ENCODE results near the gene CRACR2A. TPM values are rescaled to one million over a fixed set of nuclear protein-coding genes. Genes with fewer than 3 reads are reported as not detected.

CRACR2A gene
- total and polyA plus RNA-seq, 4 donors, result 1.4 to 10.2 (median 5.5) TPM

DNA sequence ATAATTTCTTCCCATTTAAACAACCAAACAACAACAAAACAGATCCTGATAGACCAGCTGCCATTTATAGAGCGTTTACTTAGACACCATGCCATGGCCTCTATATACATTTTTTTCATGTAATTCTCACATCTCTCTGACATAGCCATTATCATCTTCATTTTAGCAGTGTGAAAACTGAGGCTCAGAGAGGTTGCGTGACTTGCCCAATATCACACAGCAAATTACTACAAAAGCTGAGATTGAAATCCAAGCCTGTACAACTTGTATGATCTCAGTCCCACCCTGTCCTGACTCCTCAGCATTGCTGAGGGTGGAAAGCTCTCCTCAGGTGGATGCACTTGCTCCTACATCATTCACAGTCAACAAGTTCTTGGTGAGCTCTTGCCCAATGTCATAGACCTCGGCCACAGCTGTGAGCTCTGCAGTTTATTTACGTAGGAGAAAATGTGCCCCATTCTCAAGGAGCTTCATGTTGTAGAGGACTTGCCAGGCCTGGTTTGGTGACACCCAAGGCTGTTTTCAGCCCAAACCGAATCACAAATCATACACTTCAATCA, 55.5 kb downstream of the CRACR2A start:
- no peaks in the 10 kb centered on the region for H3K27me3 ChIP-seq (ENCODE audit: control insufficient read depth in 3 of 3, insufficient read depth in 3 of 3, low read length in 2 of 3)
- no peaks in the 10 kb centered on the region for H3K9me3 ChIP-seq (ENCODE audit: control insufficient read depth in 4 of 4, insufficient read depth in 3 of 4, low read length in 3 of 4)
- no peak for ATAC-seq (ENCODE audit: insufficient read depth, low FRiP score)
- H3K36me3 ChIP-seq (ENCODE audit: control insufficient read depth in 4 of 4, insufficient read depth in 4 of 4, low read length in 4 of 4), result no peaks in the 10 kb centered on the region
- no peak for TF ChIP-seq CTCF (IDR thresholded peaks at IDR 0.05; ENCODE audit: control extremely low read depth, extremely low read depth)
- H3K9ac ChIP-seq (ENCODE audit: insufficient read depth in 1 of 2, low read length in 2 of 2), result no peak overlapping the region
- no peak overlapping the region for H3K27ac ChIP-seq (ENCODE audit: low read depth in 1 of 2, low read length in 1 of 2)
- DNase-seq, result no peak
- no peak overlapping the region for H3K4me3 ChIP-seq
- H3K4me1 ChIP-seq (ENCODE audit: control insufficient read depth in 5 of 5, insufficient read depth in 5 of 5, low read length in 5 of 5), result peaks cover 0 to 3% (median 0%) of the 10 kb centered on the region in 5 donors
- WGBS, 2 donors, result 89 to 90% methylated on average over 5 of the region's 5 CpGs

DNA sequence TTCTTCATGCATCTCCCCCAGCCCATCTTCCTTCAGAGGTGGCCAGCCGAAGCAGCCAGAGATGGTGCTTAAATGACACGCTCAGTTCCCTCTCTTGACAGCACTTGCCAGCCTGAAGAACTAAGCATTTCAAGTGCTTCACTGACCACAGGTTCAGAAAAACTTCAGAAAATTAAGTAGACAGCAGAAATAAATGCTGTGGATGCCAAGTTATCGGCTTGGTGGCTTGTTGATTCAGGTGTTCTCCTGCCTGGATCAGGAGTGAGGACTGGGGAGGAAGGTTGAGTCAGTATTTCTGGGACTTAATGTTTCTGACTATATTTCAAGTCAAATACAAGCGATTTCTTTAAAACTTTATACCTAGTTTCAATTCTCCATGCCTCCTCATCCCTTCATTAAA, 58.2 kb downstream of the CRACR2A start:
- Histone ChIP-seq H3K27ac (ENCODE audit: low read depth in 1 of 2, low read length in 1 of 2) (no peak overlapping the region), H3K9ac (ENCODE audit: insufficient read depth in 1 of 2, low read length in 2 of 2) (no peak overlapping the region), H3K9me3 (ENCODE audit: control insufficient read depth in 4 of 4, insufficient read depth in 3 of 4, low read length in 3 of 4) (no peaks in the 10 kb centered on the region), H3K36me3 (ENCODE audit: control insufficient read depth in 4 of 4, insufficient read depth in 4 of 4, low read length in 4 of 4) (no peaks in the 10 kb centered on the region), H3K27me3 (ENCODE audit: control insufficient read depth in 3 of 3, insufficient read depth in 3 of 3, low read length in 2 of 3) (no peaks in the 10 kb centered on the region), H3K4me3 (no peak overlapping the region), H3K4me1 (ENCODE audit: control insufficient read depth in 5 of 5, insufficient read depth in 5 of 5, low read length in 5 of 5) (peaks cover 0 to 3% (median 0%) of the 10 kb centered on the region in 5 donors)
- no peak for DNase-seq
- TF ChIP-seq CTCF (IDR thresholded peaks at IDR 0.05; ENCODE audit: control extremely low read depth, extremely low read depth), result no peak
- 84 to 96% methylated on average over 4 of the region's 4 CpGs for WGBS, 2 donors
- ATAC-seq (ENCODE audit: insufficient read depth, low FRiP score), result no peak

GRCh38 chr12:3692616-3693365, 60.1 kb downstream of the CRACR2A start:
- H3K9me3 ChIP-seq (ENCODE audit: control insufficient read depth in 4 of 4, insufficient read depth in 3 of 4, low read length in 3 of 4), result peaks cover 0 to 3% (median 0%) of the 10 kb centered on the region in 4 donors
- no peak for TF ChIP-seq CTCF (IDR thresholded peaks at IDR 0.05; ENCODE audit: control extremely low read depth, extremely low read depth)
- no peak overlapping the region for H3K9ac ChIP-seq (ENCODE audit: insufficient read depth in 1 of 2, low read length in 2 of 2)
- no peak overlapping the region for H3K27ac ChIP-seq (ENCODE audit: low read depth in 1 of 2, low read length in 1 of 2)
- H3K27me3 ChIP-seq (ENCODE audit: control insufficient read depth in 3 of 3, insufficient read depth in 3 of 3, low read length in 2 of 3), result no peaks in the 10 kb centered on the region
- no peaks in the 10 kb centered on the region for H3K36me3 ChIP-seq (ENCODE audit: control insufficient read depth in 4 of 4, insufficient read depth in 4 of 4, low read length in 4 of 4)
- WGBS, 2 donors, result 94 to 97% methylated on average over 13 of the region's 13 CpGs
- ATAC-seq (ENCODE audit: insufficient read depth, low FRiP score) (no peak), DNase-seq (no peak)
- no peak overlapping the region for H3K4me3 ChIP-seq
- H3K4me1 ChIP-seq (ENCODE audit: control insufficient read depth in 5 of 5, insufficient read depth in 5 of 5, low read length in 5 of 5), result no peaks in the 10 kb centered on the region
